Activated naive CD4-positive, alpha-beta T cell treated with anti-CD3 and anti-CD28 coated beads for 36 hours (primary cell): Measurements from ENCODE around the gene GJD3. TPM values are rescaled to one million over a fixed set of nuclear protein-coding genes. Genes with fewer than 3 reads are reported as not detected.
A peak's percentile ranks its signal among the peaks of the same experiment; 100 is the strongest.
"Not testable (repeated sequence)": the region's sequence is repeated elsewhere in the genome, so short reads cannot be mapped to it uniquely, and the experiment has no call there.

Experiments
- CTCF ChIA-PET: fragments of 350-600 bp; sonication (Branson Sonifier 250); formaldehyde crosslinking; loops from one replicate; lab custom pipeline; 2021; ENCODE audit warnings: antibody characterized with exemption; lab: Charles Lee
- DNase-seq: peaks from one replicate; pipeline ENCODE4 v3.0.0-alpha.2; 2020
- H3K27ac Mint-ChIP-seq: one replicate; pipeline ENCODE4 v1.8.0; 2021; ENCODE audit warnings: mild to moderate bottlenecking, mixed read lengths
- H3K27me3 Mint-ChIP-seq: one replicate; pipeline ENCODE4 v1.8.0; 2021; ENCODE audit warnings: low read depth, mixed read lengths
- H3K36me3 Mint-ChIP-seq: one replicate; pipeline ENCODE4 v1.8.0; 2021; ENCODE audit warnings: low read depth, mixed read lengths
- H3K4me1 Mint-ChIP-seq: one replicate; pipeline ENCODE4 v1.8.0; 2021; ENCODE audit warnings: low read depth, mixed read lengths
- H3K4me3 Mint-ChIP-seq: one replicate; pipeline ENCODE4 v1.8.0; 2021; ENCODE audit warnings: mild to moderate bottlenecking, moderate library complexity, mixed read lengths
- H3K9me3 Mint-ChIP-seq: one replicate; pipeline ENCODE4 v1.8.0; 2021; ENCODE audit warnings: mixed read lengths
- intact Hi-C: fragments of 100-400 bp; cut with micrococcal nuclease; formaldehyde crosslinking; loops from one replicate; pipeline ENCODE4 v1.15.1; 2023
- total RNA-seq, 2 experiments: library from RNA; stranded (reverse); gene quantifications; one replicate each; pipeline ENCODE4 v1.2.3, GENCODE V29; 2021

Gene GJD3
- not detected for total RNA-seq

GRCh38 chr17:40364121-40364861 is at the start of gene GJD3:
GJD3 (minus strand) TSS chr17:40364737; CDS start chr17:40363815, 922 bp downstream.
- DNase-seq, result no peak
- H3K27ac Mint-ChIP-seq, result no peak within 1 kb of the TSS
- CTCF ChIA-PET, result interaction anchor here (0.8 to 7.4 kb wide), 6 partner anchors 9 to 196 kb away, joined by 3 to 82 read pairs (median 8); no protein-coding TSS in a partner anchor
- no peaks in the 10 kb centered on the region for H3K36me3 Mint-ChIP-seq
- peaks cover 12% of the 10 kb centered on the region for H3K27me3 Mint-ChIP-seq
- peaks cover 7% of the 10 kb centered on the region for H3K4me1 Mint-ChIP-seq
- H3K4me3 Mint-ChIP-seq, result peak within 1 kb of the TSS; percentile 76
- intact Hi-C loops, result no loop called here
- no peaks in the 10 kb centered on the region for H3K9me3 Mint-ChIP-seq

- peaks cover 59% of the 10 kb centered on the region for H3K36me3 Mint-ChIP-seq
- H3K9me3 Mint-ChIP-seq, DNase-seq, intact Hi-C loops, H3K27ac Mint-ChIP-seq, H3K4me3 Mint-ChIP-seq, H3K27me3 Mint-ChIP-seq: not testable (repeated sequence)
- CTCF ChIA-PET, result interaction anchor here (0.7 to 8.7 kb wide), 5 partner anchors 12 to 119 kb away, joined by 3 to 81 read pairs (median 5); no protein-coding TSS in a partner anchor
- H3K4me1 Mint-ChIP-seq, result peaks cover 21% of the 10 kb centered on the region
These were observed 49.8 kb upstream of the GJD3 start for GRCh38 chr17:40414312-40414711.

- Mint-ChIP-seq H3K4me1 (peaks cover 10% of the 10 kb centered on the region), H3K36me3 (peaks cover 60% of the 10 kb centered on the region), H3K4me3 (no peak overlapping the region), H3K9me3 (no peaks in the 10 kb centered on the region), H3K27me3 (peaks cover 2% of the 10 kb centered on the region), H3K27ac (no peak overlapping the region)
- no peak for DNase-seq
- intact Hi-C loops, result no loop called here
- CTCF ChIA-PET, result interaction anchor here (0.5 to 8.7 kb wide), 12 partner anchors 14 to 244 kb away, joined by 3 to 81 read pairs (median 3); no protein-coding TSS in a partner anchor
These were observed 48.3 kb upstream of the GJD3 start for GRCh38 chr17:40412880-40413279.

GRCh38 chr17:40411821-40412220 is 47.3 kb upstream of the GJD3 start:
- intact Hi-C loops, result no loop called here

GRCh38 chr17:40410082-40410481 is 45.5 kb upstream of the GJD3 start:
- H3K27ac Mint-ChIP-seq, result no peak overlapping the region
- H3K4me1 Mint-ChIP-seq, result no peaks in the 10 kb centered on the region
- H3K27me3 Mint-ChIP-seq, result no peaks in the 10 kb centered on the region
- no peak for DNase-seq
- no peaks in the 10 kb centered on the region for H3K9me3 Mint-ChIP-seq
- intact Hi-C loops, result no loop called here
- H3K36me3 Mint-ChIP-seq, result peaks cover 64% of the 10 kb centered on the region
- CTCF ChIA-PET, result interaction anchor here (0.6 to 2.9 kb wide), 4 partner anchors 11 to 66 kb away, joined by 3 to 10 read pairs (median 6); no protein-coding TSS in a partner anchor
- H3K4me3 Mint-ChIP-seq, result no peak overlapping the region

More at GRCh38 chr17:40411821-40412220, 47.3 kb upstream of the GJD3 start:
- Mint-ChIP-seq H3K27me3 (peaks cover 2% of the 10 kb centered on the region), H3K27ac (no peak overlapping the region), H3K9me3 (no peaks in the 10 kb centered on the region), H3K36me3 (peaks cover 65% of the 10 kb centered on the region), H3K4me1 (peaks cover 9% of the 10 kb centered on the region), H3K4me3 (no peak overlapping the region)
- DNase-seq, result no peak
- CTCF ChIA-PET, result interaction anchor here (0.6 to 8.7 kb wide), 8 partner anchors 9 to 372 kb away, joined by 3 to 81 read pairs (median 4); no protein-coding TSS in a partner anchor

GRCh38 chr17:40409540-40409939 is 45.0 kb upstream of the GJD3 start:
- DNase-seq, H3K27me3 Mint-ChIP-seq, intact Hi-C loops, H3K27ac Mint-ChIP-seq, H3K4me3 Mint-ChIP-seq, H3K9me3 Mint-ChIP-seq, H3K4me1 Mint-ChIP-seq: not testable (repeated sequence)
- CTCF ChIA-PET, result interaction anchor here (0.6 to 1.1 kb wide), 4 partner anchors 15 to 45 kb away, joined by 3 to 6 read pairs (median 4); no protein-coding TSS in a partner anchor
- peaks cover 67% of the 10 kb centered on the region for H3K36me3 Mint-ChIP-seq

- Mint-ChIP-seq H3K27ac (no peak overlapping the region), H3K4me3 (no peak overlapping the region), H3K9me3 (no peaks in the 10 kb centered on the region), H3K4me1 (peaks cover 13% of the 10 kb centered on the region), H3K36me3 (peaks cover 74% of the 10 kb centered on the region), H3K27me3 (no peaks in the 10 kb centered on the region)
- CTCF ChIA-PET, result interaction anchor here (0.5 to 1.4 kb wide), 6 partner anchors 9 to 163 kb away, joined by 3 to 7 read pairs (median 4); partner anchors contain the start of gene TOP2A
- intact Hi-C loops, result no loop called here
- DNase-seq, result no peak
These were observed 42.9 kb upstream of the GJD3 start for GRCh38 chr17:40407460-40407859.

- Mint-ChIP-seq H3K27ac (no peak overlapping the region), H3K4me1 (peaks cover 18% of the 10 kb centered on the region), H3K36me3 (peaks cover 76% of the 10 kb centered on the region), H3K9me3 (no peaks in the 10 kb centered on the region), H3K4me3 (no peak overlapping the region), H3K27me3 (no peaks in the 10 kb centered on the region)
- intact Hi-C loops, result no loop called here
- DNase-seq, result no peak
- CTCF ChIA-PET, result interaction anchor here (1.1 to 1.3 kb wide), 3 partner anchors 14 to 129 kb away, joined by 3 to 4 read pairs (median 3); partner anchors contain the start of gene TOP2A
These were observed 39.5 kb upstream of the GJD3 start for GRCh38 chr17:40404003-40404402.

- CTCF ChIA-PET, result interaction anchor here (0.9 to 1.9 kb wide), 9 partner anchors 9 to 131 kb away, joined by 3 to 8 read pairs (median 4); partner anchors contain the start of gene TOP2A
- intact Hi-C loops, result no loop called here
These were observed 38.1 kb upstream of the GJD3 start for GRCh38 chr17:40402668-40403067.

GRCh38 chr17:40399185-40399584 is 34.6 kb upstream of the GJD3 start:
- CTCF ChIA-PET, result interaction anchor here (0.6 to 2.0 kb wide), 11 partner anchors 9 to 214 kb away, joined by 3 to 12 read pairs (median 4); no protein-coding TSS in a partner anchor
- Mint-ChIP-seq H3K4me3 (no peak overlapping the region), H3K36me3 (peaks cover 79% of the 10 kb centered on the region), H3K4me1 (peaks cover 17% of the 10 kb centered on the region), H3K27me3 (no peaks in the 10 kb centered on the region), H3K9me3 (no peaks in the 10 kb centered on the region), H3K27ac (no peak overlapping the region)
- intact Hi-C loops, result loop anchor here (1.0 kb wide), 2 partner anchors 44 to 134 kb away; partner anchors contain the start of gene IGFBP4
- DNase-seq, result no peak

More at GRCh38 chr17:40402668-40403067, 38.1 kb upstream of the GJD3 start:
- H3K36me3 Mint-ChIP-seq, result peaks cover 88% of the 10 kb centered on the region
- H3K9me3 Mint-ChIP-seq, result no peaks in the 10 kb centered on the region
- no peak overlapping the region for H3K4me3 Mint-ChIP-seq
- DNase-seq, result no peak
- no peak overlapping the region for H3K27ac Mint-ChIP-seq
- peaks cover 18% of the 10 kb centered on the region for H3K4me1 Mint-ChIP-seq
- H3K27me3 Mint-ChIP-seq, result no peaks in the 10 kb centered on the region

- H3K4me3 Mint-ChIP-seq, H3K27me3 Mint-ChIP-seq, H3K4me1 Mint-ChIP-seq, H3K9me3 Mint-ChIP-seq, H3K27ac Mint-ChIP-seq, intact Hi-C loops, DNase-seq: not testable (repeated sequence)
- CTCF ChIA-PET, result interaction anchor here (0.6 kb wide), 1 partner anchor 27 kb away, joined by 3 read pairs; no protein-coding TSS in a partner anchor
- peaks cover 29% of the 10 kb centered on the region for H3K36me3 Mint-ChIP-seq
These were observed 22.0 kb upstream of the GJD3 start for GRCh38 chr17:40386555-40386954.

- intact Hi-C loops, result no loop called here
- Mint-ChIP-seq H3K9me3 (no peaks in the 10 kb centered on the region), H3K27ac (no peak overlapping the region), H3K27me3 (no peaks in the 10 kb centered on the region), H3K4me1 (no peaks in the 10 kb centered on the region), H3K4me3 (no peak overlapping the region), H3K36me3 (no peaks in the 10 kb centered on the region)
- no peak for DNase-seq
- CTCF ChIA-PET, result interaction anchor here (1.6 to 2.5 kb wide), 2 partner anchors 20 to 32 kb away, joined by 5 to 8 read pairs; no protein-coding TSS in a partner anchor
These were observed 17.7 kb upstream of the GJD3 start for GRCh38 chr17:40382251-40382650.
